Vagina (tissue), 2 donors: Measurements from ENCODE around the gene RTL1.

Source experiments
- POLR2A ChIP-seq, 2 donors: fragments of 450-650 bp; IDR thresholded peaks; one replicate each; pipeline ENCODE4 v1.6.1; 2017; ENCODE audit warnings: antibody characterized with exemption in 2 of 2, mild to moderate bottlenecking in 2 of 2, moderate library complexity in 2 of 2
- POLR2AphosphoS5 ChIP-seq, 2 donors: sonication (generic); formaldehyde crosslinking; IDR thresholded peaks; one replicate each; pipeline ENCODE4 v1.9.0; 2017; ENCODE audit warnings: antibody characterized with exemption in 2 of 2, mild to moderate bottlenecking in 2 of 2, low read depth in 1 of 2; ENCODE audit not compliant: insufficient read depth in 1 of 2
- TF ChIP-seq, protein P1 (sequence below), 3 experiments: fragments of 450-650 bp in 2 of 3; fragments of 200-600 bp in 1 of 3; sonication (generic) in 1 of 3; IDR thresholded peaks; one replicate each; pipeline ENCODE4 v1.5.1; 2017 to 2019; ENCODE audit warnings: antibody characterized with exemption in 3 of 3, mild to moderate bottlenecking in 2 of 3, moderate library complexity in 2 of 3

DNA sequence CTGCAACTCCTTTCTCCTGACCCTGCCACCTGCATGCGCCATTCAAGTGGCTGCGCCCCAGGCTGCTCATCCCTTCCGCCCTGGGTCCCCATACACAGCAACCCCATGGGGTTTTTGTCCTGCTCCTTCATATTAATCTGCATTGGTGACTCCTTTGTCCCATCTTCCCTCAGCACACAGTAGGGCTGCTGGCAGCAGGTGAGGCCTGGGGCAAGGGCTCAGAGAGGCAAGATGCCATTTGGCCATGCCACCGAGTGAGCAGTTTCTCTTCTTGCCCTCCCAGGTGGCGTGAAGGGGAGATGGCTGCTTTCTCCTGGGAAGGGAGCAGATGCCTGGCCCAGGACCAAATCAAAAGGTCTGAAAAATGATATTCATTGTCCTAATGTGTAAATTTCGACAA lies 9.1 kb downstream of the RTL1 start:
- TF ChIP-seq POLR2AphosphoS5 (IDR thresholded peaks at IDR 0.05; ENCODE audit: insufficient read depth in 1 of 2, low read depth in 1 of 2): no peak
- TF ChIP-seq, protein P1, sequence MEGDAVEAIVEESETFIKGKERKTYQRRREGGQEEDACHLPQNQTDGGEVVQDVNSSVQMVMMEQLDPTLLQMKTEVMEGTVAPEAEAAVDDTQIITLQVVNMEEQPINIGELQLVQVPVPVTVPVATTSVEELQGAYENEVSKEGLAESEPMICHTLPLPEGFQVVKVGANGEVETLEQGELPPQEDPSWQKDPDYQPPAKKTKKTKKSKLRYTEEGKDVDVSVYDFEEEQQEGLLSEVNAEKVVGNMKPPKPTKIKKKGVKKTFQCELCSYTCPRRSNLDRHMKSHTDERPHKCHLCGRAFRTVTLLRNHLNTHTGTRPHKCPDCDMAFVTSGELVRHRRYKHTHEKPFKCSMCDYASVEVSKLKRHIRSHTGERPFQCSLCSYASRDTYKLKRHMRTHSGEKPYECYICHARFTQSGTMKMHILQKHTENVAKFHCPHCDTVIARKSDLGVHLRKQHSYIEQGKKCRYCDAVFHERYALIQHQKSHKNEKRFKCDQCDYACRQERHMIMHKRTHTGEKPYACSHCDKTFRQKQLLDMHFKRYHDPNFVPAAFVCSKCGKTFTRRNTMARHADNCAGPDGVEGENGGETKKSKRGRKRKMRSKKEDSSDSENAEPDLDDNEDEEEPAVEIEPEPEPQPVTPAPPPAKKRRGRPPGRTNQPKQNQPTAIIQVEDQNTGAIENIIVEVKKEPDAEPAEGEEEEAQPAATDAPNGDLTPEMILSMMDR (IDR thresholded peaks at IDR 0.05): no peak
- TF ChIP-seq POLR2A (IDR thresholded peaks at IDR 0.05): no peak
